ENCODE results near the gene SLC6A19.

GRCh38 chr5:1210832-1211251, 9.4 kb downstream of the SLC6A19 start:
- TF ChIP-seq CTCF (IDR thresholded peaks at IDR 0.05) (no peak), POLR2A (IDR thresholded peaks at IDR 0.05) (no peak)

All from Peyer's patch (tissue), 4 donors.